GM23338 (cell line): Measurements from ENCODE around the gene KLF11. TPM values are rescaled to one million over a fixed set of nuclear protein-coding genes. Genes with fewer than 3 reads are reported as not detected.

Experiments used
- ATAC-seq: fragments of 200-7000 bp; cut with Tn5 transposase; 3 replicates; pipeline ENCODE4 v1.9.1; 2020
- DNase-seq: peaks from one replicate; pipeline ENCODE4 v3.0.0-alpha.2; 2015; ENCODE audit warnings: low spot score
- H2AFZ ChIP-seq: fragments of 200-600 bp; sonication (generic); 2 replicates; pipeline ENCODE4 v1.8.0; 2016; ENCODE audit warnings: antibody characterized with exemption, mild to moderate bottlenecking, moderate library complexity
- H3F3A ChIP-seq: fragments of 200-600 bp; sonication (generic); replicated peaks from 2 replicates; pipeline ENCODE4 v1.8.0; 2017; ENCODE audit warnings: antibody characterized with exemption, mixed run types, low read depth
- H3K27ac ChIP-seq: fragments of 200-600 bp; sonication (generic); 2 replicates; pipeline ENCODE4 v1.6.1; 2016; ENCODE audit warnings: low read depth
- H3K27me3 ChIP-seq: fragments of 200-600 bp; sonication (generic); 2 replicates; pipeline ENCODE4 v1.8.0; 2016; ENCODE audit warnings: mild to moderate bottlenecking, mixed run types, moderate library complexity; ENCODE audit not compliant: insufficient read depth
- H3K36me3 ChIP-seq: fragments of 200-600 bp; sonication (generic); 2 replicates; pipeline ENCODE4 v1.8.0; 2016; ENCODE audit warnings: mild to moderate bottlenecking; ENCODE audit not compliant: insufficient read depth
- H3K4me1 ChIP-seq: fragments of 200-600 bp; sonication (generic); 2 replicates; pipeline ENCODE4 v1.8.0; 2016; ENCODE audit warnings: mild to moderate bottlenecking, moderate library complexity; ENCODE audit not compliant: insufficient read depth
- H3K4me2 ChIP-seq: fragments of 200-600 bp; sonication (generic); 2 replicates; pipeline ENCODE4 v1.7.1; 2017; ENCODE audit warnings: mixed run types
- H3K4me3 ChIP-seq: fragments of 200-600 bp; sonication (generic); 2 replicates; pipeline ENCODE4 v1.6.1; 2016; ENCODE audit warnings: mixed run types
- H3K79me2 ChIP-seq: fragments of 200-600 bp; sonication (generic); replicated peaks from 2 replicates; pipeline ENCODE4 v1.8.0; 2017; ENCODE audit warnings: mild to moderate bottlenecking; ENCODE audit not compliant: insufficient read depth
- H3K9me2 ChIP-seq: fragments of 200-600 bp; sonication (generic); 2 replicates; pipeline ENCODE4 v1.8.0; 2017; ENCODE audit not compliant: insufficient read depth
- H4K20me1 ChIP-seq: fragments of 200-600 bp; sonication (generic); replicated peaks from 2 replicates; pipeline ENCODE4 v1.8.0; 2017; ENCODE audit warnings: mild to moderate bottlenecking; ENCODE audit not compliant: insufficient read depth
- H3K27ac Mint-ChIP-seq: 2 replicates; pipeline ENCODE4 v1.8.0; 2020; ENCODE audit warnings: inconsistent platforms, mild to moderate bottlenecking, moderate library complexity, mixed read lengths
- H3K27me3 Mint-ChIP-seq: 3 replicates; pipeline ENCODE4 v1.8.0; 2022; ENCODE audit warnings: low read depth, mild to moderate bottlenecking, moderate library complexity, mixed read lengths, inconsistent platforms; ENCODE audit not compliant: insufficient read depth, poor library complexity
- H3K36me3 Mint-ChIP-seq: 3 replicates; pipeline ENCODE4 v1.8.0; 2021; ENCODE audit warnings: low read depth, mild to moderate bottlenecking, inconsistent platforms, moderate library complexity, mixed read lengths
- H3K4me1 Mint-ChIP-seq: 3 replicates; pipeline ENCODE4 v1.8.0; 2020; ENCODE audit warnings: mild to moderate bottlenecking, inconsistent platforms, mixed read lengths
- H3K4me3 Mint-ChIP-seq: 3 replicates; pipeline ENCODE4 v1.8.0; 2021; ENCODE audit warnings: moderate library complexity, mild to moderate bottlenecking, inconsistent platforms, mixed read lengths
- H3K9me3 Mint-ChIP-seq: 3 replicates; pipeline ENCODE4 v1.8.0; 2020; ENCODE audit warnings: moderate library complexity, mild to moderate bottlenecking, inconsistent platforms, mixed read lengths
- CTCF ChIP-seq, 2 experiments: fragments of 200-600 bp in 1 of 2; sonication (generic) in 1 of 2; conservative IDR thresholded peaks; 2 replicates each; pipeline versions ENCODE4 v1.5.1 to v1.6.1; 2016 to 2017; ENCODE audit warnings: antibody characterized with exemption in 2 of 2, low read depth in 2 of 2, mild to moderate bottlenecking in 2 of 2, moderate library complexity in 1 of 2
- EZH2phosphoT487 ChIP-seq: fragments of 200-600 bp; sonication (generic); IDR thresholded peaks from one replicate; pipeline ENCODE4 v1.8.1; 2018; ENCODE audit warnings: antibody characterized with exemption; ENCODE audit not compliant: unreplicated experiment
- JUNB ChIP-seq: IDR thresholded peaks from one replicate; pipeline ENCODE4 v1.6.1; 2016; ENCODE audit warnings: antibody characterized with exemption; ENCODE audit not compliant: unreplicated experiment
- NANOG ChIP-seq: IDR thresholded peaks from 2 replicates; pipeline ENCODE4 v1.6.1; 2016; ENCODE audit warnings: antibody characterized with exemption, borderline replicate concordance
- POLR2AphosphoS5 ChIP-seq: IDR thresholded peaks from 2 replicates; pipeline ENCODE4 v1.6.1; 2016; ENCODE audit warnings: antibody characterized with exemption, low read depth
- REST ChIP-seq: IDR thresholded peaks from one replicate; pipeline ENCODE4 v1.6.1; 2018; ENCODE audit warnings: antibody characterized with exemption; ENCODE audit not compliant: unreplicated experiment
- ZNF114 ChIP-seq: fragments of 250-450 bp; sonication (Bioruptor Pico); IDR thresholded peaks from 2 replicates; pipeline ENCODE4 v1.5.0; 2020; ENCODE audit warnings: mild to moderate bottlenecking, moderate library complexity
- ZNF331 ChIP-seq: fragments of 250-450 bp; sonication (Bioruptor Pico); IDR thresholded peaks from 2 replicates; pipeline ENCODE4 v1.5.0; 2020; ENCODE audit warnings: low read depth, mild to moderate bottlenecking, moderate library complexity
- polyA plus RNA-seq: library from polyadenylated mRNA; unstranded; fragments of >200 nt; fragmentation: Nextera tagmentation; extraction: Ambion mirVana; gene quantifications from 2 replicates; pipeline ENCODE4 v1.2.1, GENCODE V29; 2016
- total RNA-seq: library from RNA; depleted of rRNA; stranded (reverse); fragments of >200 nt; shearing (Covaris generic); gene quantifications from 2 replicates; pipeline ENCODE4 v1.2.3, GENCODE V29; 2014

The KLF11 gene
- total and polyA plus RNA-seq, 2 experiments from 2014 or later: 1.4 to 5.6 TPM

GRCh38 chr2:10005461-10006235 is 37.7 kb upstream of the KLF11 start:
- no peak overlapping the region for H2AFZ ChIP-seq
- DNase-seq (no peak), ATAC-seq (no peak)
- no peaks in the 10 kb centered on the region for H3F3A ChIP-seq
- no peaks in the 10 kb centered on the region for H3K9me2 ChIP-seq
- H3K4me3 ChIP-seq: no peak overlapping the region
- H3K9me3 Mint-ChIP-seq: peaks cover 6% of the 10 kb centered on the region; the same call in 1 of the 3 replicates
- no peaks in the 10 kb centered on the region for H3K79me2 ChIP-seq
- H4K20me1 ChIP-seq: no peaks in the 10 kb centered on the region
- H3K4me1 ChIP-seq: peaks cover 9% of the 10 kb centered on the region
- peaks cover 12% of the 10 kb centered on the region for H3K27me3 Mint-ChIP-seq
- H3K4me1 Mint-ChIP-seq: peaks cover 11% of the 10 kb centered on the region
- TF ChIP-seq ZNF331 (CRISPR knock-in tag): no peak
- no peak for TF ChIP-seq JUNB
- TF ChIP-seq ZNF114: no peak
- TF ChIP-seq NANOG: no peak
- no peak for TF ChIP-seq EZH2phosphoT487
- no peak for TF ChIP-seq REST
- no peak for TF ChIP-seq POLR2AphosphoS5
- no peak for TF ChIP-seq CTCF (conservative IDR thresholded peaks at IDR 0.05; ENCODE audit: low read depth in 2 of 2)
- no peaks in the 10 kb centered on the region for H3K36me3 Mint-ChIP-seq
- no peaks in the 10 kb centered on the region for H3K27me3 ChIP-seq
- no peak overlapping the region for H3K27ac ChIP-seq
- no peak overlapping the region for H3K27ac Mint-ChIP-seq
- H3K36me3 ChIP-seq: no peaks in the 10 kb centered on the region
- no peak overlapping the region for H3K4me2 ChIP-seq
- no peak overlapping the region for H3K4me3 Mint-ChIP-seq
